Karpas-422 (cell line): ENCODE measurements around the gene MMAB. TPM values are rescaled to one million over a fixed set of nuclear protein-coding genes. Genes with fewer than 3 reads are reported as not detected.
"Not testable (repeated sequence)": the region's sequence is repeated elsewhere in the genome, so short reads cannot be mapped to it uniquely, and the experiment has no call there.

Experiments used
- DNase-seq: peaks from one replicate; pipeline ENCODE4 v3.0.0-alpha.2; 2015
- H2AFZ ChIP-seq: fragments of 200-600 bp; sonication (generic); 2 replicates; pipeline ENCODE4 v1.6.1; 2014; ENCODE audit warnings: antibody characterized with exemption, low read length, mixed read lengths
- H3K27ac ChIP-seq: fragments of 200-600 bp; sonication (generic); 2 replicates; pipeline ENCODE4 v1.5.1; 2014; ENCODE audit warnings: mild to moderate bottlenecking, low read length, moderate library complexity
- H3K27me3 ChIP-seq: fragments of 200-600 bp; sonication (generic); 2 replicates; pipeline ENCODE4 v1.6.1; 2014; ENCODE audit warnings: low read length, mixed read lengths
- H3K36me3 ChIP-seq: fragments of 200-600 bp; sonication (generic); 2 replicates; pipeline ENCODE4 v1.6.1; 2014; ENCODE audit warnings: low read length, mixed read lengths; ENCODE audit not compliant: insufficient read depth
- H3K4me1 ChIP-seq: fragments of 200-600 bp; sonication (generic); 2 replicates; pipeline ENCODE4 v1.6.1; 2014; ENCODE audit warnings: mild to moderate bottlenecking, low read length, mixed read lengths
- H3K4me2 ChIP-seq: fragments of 200-600 bp; sonication (generic); 2 replicates; pipeline ENCODE4 v1.6.1; 2014; ENCODE audit warnings: low read length, low read depth, mild to moderate bottlenecking; ENCODE audit not compliant: poor library complexity, severe bottlenecking
- H3K4me3 ChIP-seq: fragments of 200-600 bp; sonication (generic); 2 replicates; pipeline ENCODE4 v1.5.1; 2014; ENCODE audit warnings: mild to moderate bottlenecking, antibody characterized with exemption, low read length, mixed read lengths
- H3K79me2 ChIP-seq: fragments of 200-600 bp; sonication (generic); 2 replicates; pipeline ENCODE4 v1.6.1; 2014; ENCODE audit warnings: mild to moderate bottlenecking, low read length, mixed read lengths
- H3K9ac ChIP-seq: fragments of 200-600 bp; sonication (generic); 2 replicates; pipeline ENCODE4 v1.6.0; 2014; ENCODE audit warnings: low read length
- H3K9me2 ChIP-seq: fragments of 200-600 bp; sonication (generic), shearing (Covaris generic); replicated peaks from 2 replicates; pipeline ENCODE4 v1.6.0; 2014; ENCODE audit warnings: mild to moderate bottlenecking, low read length, moderate library complexity; ENCODE audit not compliant: insufficient read depth
- H3K9me3 ChIP-seq: fragments of 300-700, 200-600 bp; sonication (generic); 2 replicates; pipeline ENCODE4 v1.6.1; 2014; ENCODE audit warnings: low read length, mixed read lengths
- H4K20me1 ChIP-seq: fragments of 200-600 bp; sonication (generic); 2 replicates; pipeline ENCODE4 v1.6.1; 2014; ENCODE audit warnings: mild to moderate bottlenecking, antibody characterized with exemption, low read length, low read depth; ENCODE audit not compliant: insufficient read depth
- total RNA-seq: library from RNA; depleted of rRNA; stranded (reverse); fragments of >200 nt; shearing (Covaris generic); gene quantifications from 2 replicates; pipeline ENCODE4 v1.2.3, GENCODE V29; 2014; ENCODE audit warnings: low replicate concordance

The MMAB gene
- total RNA-seq, 1 experiment from 2014 or later, result 33.5 TPM

DNA sequence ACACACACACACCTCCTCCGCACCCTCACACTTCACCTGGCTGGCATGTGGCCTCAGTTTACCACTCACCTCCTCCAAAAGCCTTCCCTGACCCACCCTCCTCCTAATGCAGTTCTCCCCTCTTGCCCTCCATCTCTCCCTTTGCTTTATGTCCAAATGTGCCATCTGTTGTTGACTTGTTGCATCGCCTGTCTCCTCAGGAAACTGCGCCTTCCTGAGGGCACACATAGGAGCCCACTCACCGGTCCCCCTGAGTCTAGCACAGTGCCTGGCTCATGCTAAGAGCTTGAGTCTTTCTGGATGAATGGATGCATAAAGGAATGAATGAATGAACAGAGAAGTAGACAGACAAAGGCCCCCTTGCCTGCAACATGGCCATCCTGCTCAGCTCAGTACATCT is 34.3 kb upstream of the MMAB start:
- no peaks in the 10 kb centered on the region for H3K79me2 ChIP-seq
- no peaks in the 10 kb centered on the region for H4K20me1 ChIP-seq
- H3K27ac ChIP-seq, result no peak overlapping the region
- H2AFZ ChIP-seq, result no peak overlapping the region
- no peak for DNase-seq
- no peaks in the 10 kb centered on the region for H3K36me3 ChIP-seq
- H3K9ac ChIP-seq, result no peak overlapping the region
- H3K4me1 ChIP-seq, result no peaks in the 10 kb centered on the region
- no peak overlapping the region for H3K4me3 ChIP-seq
- no peak overlapping the region for H3K4me2 ChIP-seq
- H3K9me2 ChIP-seq, result no peaks in the 10 kb centered on the region
- H3K27me3 ChIP-seq, result no peaks in the 10 kb centered on the region
- H3K9me3 ChIP-seq, result no peaks in the 10 kb centered on the region

- Histone ChIP-seq H2AFZ (no peak overlapping the region), H3K4me1 (no peaks in the 10 kb centered on the region), H3K27me3 (no peaks in the 10 kb centered on the region), H3K27ac (no peak overlapping the region), H3K79me2 (no peaks in the 10 kb centered on the region), H4K20me1 (no peaks in the 10 kb centered on the region), H3K4me2 (no peak overlapping the region), H3K9ac (no peak overlapping the region), H3K36me3 (no peaks in the 10 kb centered on the region), H3K4me3 (no peak overlapping the region), H3K9me2 (no peaks in the 10 kb centered on the region), H3K9me3 (no peaks in the 10 kb centered on the region)
- no peak for DNase-seq
Observed at GRCh38 chr12:109606320-109607028, 33.2 kb upstream of the MMAB start.

GRCh38 chr12:109605599-109606228 is 32.4 kb upstream of the MMAB start:
- H3K9ac ChIP-seq, result no peak overlapping the region
- no peaks in the 10 kb centered on the region for H3K36me3 ChIP-seq
- H3K4me1 ChIP-seq, result no peaks in the 10 kb centered on the region
- H3K4me3 ChIP-seq, result no peak overlapping the region
- no peak overlapping the region for H3K4me2 ChIP-seq
- H3K9me3 ChIP-seq, result no peaks in the 10 kb centered on the region
- no peaks in the 10 kb centered on the region for H3K27me3 ChIP-seq
- H3K79me2 ChIP-seq, result no peaks in the 10 kb centered on the region
- H2AFZ ChIP-seq, result no peak overlapping the region
- no peak for DNase-seq
- no peaks in the 10 kb centered on the region for H3K9me2 ChIP-seq
- no peak overlapping the region for H3K27ac ChIP-seq
- no peaks in the 10 kb centered on the region for H4K20me1 ChIP-seq

DNA sequence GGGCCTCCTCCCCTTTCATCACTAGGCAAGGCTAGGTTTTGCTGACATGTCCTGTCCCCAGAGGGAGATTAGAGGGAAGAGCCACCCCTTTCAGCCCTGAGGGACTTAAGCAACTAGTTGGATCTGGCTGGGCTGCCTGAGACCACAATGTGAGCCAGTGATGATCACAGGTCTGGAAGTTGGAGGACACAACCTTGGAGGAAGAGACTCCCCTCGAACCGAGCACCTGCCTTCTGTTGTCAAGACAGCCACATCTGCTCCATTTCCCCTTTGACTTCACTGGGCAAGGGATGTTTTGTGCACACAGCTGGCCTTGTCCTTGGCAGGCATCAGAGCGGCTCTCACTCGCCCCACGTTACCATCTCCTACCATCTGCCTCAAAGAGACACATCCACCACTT is 31.7 kb upstream of the MMAB start:
- Histone ChIP-seq H3K27me3 (no peaks in the 10 kb centered on the region), H4K20me1 (no peaks in the 10 kb centered on the region), H3K4me1 (no peaks in the 10 kb centered on the region), H3K9me3 (no peaks in the 10 kb centered on the region), H3K9me2 (no peaks in the 10 kb centered on the region), H3K4me3 (no peak overlapping the region), H3K9ac (no peak overlapping the region), H3K4me2 (no peak overlapping the region), H2AFZ (no peak overlapping the region), H3K79me2 (no peaks in the 10 kb centered on the region), H3K27ac (no peak overlapping the region), H3K36me3 (no peaks in the 10 kb centered on the region)
- DNase-seq, result no peak

DNA sequence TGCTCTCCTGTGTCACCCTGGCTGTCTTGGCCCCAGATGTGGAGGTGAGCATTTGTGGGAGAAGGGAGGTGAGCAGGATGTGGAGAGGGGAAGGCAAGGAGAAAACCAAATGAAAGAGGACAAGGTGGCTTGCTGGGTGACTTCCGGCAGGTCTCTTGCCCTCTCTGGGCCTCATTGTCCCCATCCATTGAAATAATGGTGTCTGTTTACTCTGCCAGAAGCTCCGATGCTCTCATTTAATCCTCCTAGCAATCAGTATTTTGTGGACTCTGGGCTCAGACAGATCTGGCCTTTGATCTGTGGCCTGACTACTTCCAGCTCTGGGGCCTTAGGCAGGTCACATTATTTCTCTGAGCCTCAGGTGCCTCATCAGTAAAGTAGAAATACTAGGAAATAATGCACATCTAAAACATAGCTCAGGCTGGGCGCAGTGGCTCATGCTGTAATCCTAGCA is 30.9 kb upstream of the MMAB start:
- H3K9ac ChIP-seq, result no peak overlapping the region
- no peaks in the 10 kb centered on the region for H3K4me1 ChIP-seq
- DNase-seq, result no peak
- no peaks in the 10 kb centered on the region for H3K79me2 ChIP-seq
- no peaks in the 10 kb centered on the region for H3K9me3 ChIP-seq
- no peaks in the 10 kb centered on the region for H4K20me1 ChIP-seq
- H3K4me2 ChIP-seq, result no peak overlapping the region
- H3K27me3 ChIP-seq, result no peaks in the 10 kb centered on the region
- H2AFZ ChIP-seq, result no peak overlapping the region
- no peaks in the 10 kb centered on the region for H3K9me2 ChIP-seq
- no peaks in the 10 kb centered on the region for H3K36me3 ChIP-seq
- no peak overlapping the region for H3K4me3 ChIP-seq
- H3K27ac ChIP-seq, result no peak overlapping the region

GRCh38 chr12:109602132-109602531 is 28.8 kb upstream of the MMAB start:
- H3K4me3 ChIP-seq, H2AFZ ChIP-seq, H3K4me2 ChIP-seq, DNase-seq, H3K9me2 ChIP-seq, H4K20me1 ChIP-seq, H3K79me2 ChIP-seq, H3K4me1 ChIP-seq, H3K27ac ChIP-seq, H3K36me3 ChIP-seq, H3K9ac ChIP-seq, H3K9me3 ChIP-seq, H3K27me3 ChIP-seq: not testable (repeated sequence)

- no peak overlapping the region for H3K4me2 ChIP-seq
- no peak overlapping the region for H3K27ac ChIP-seq
- no peaks in the 10 kb centered on the region for H3K9me3 ChIP-seq
- H3K9ac ChIP-seq, result no peak overlapping the region
- no peak overlapping the region for H2AFZ ChIP-seq
- H3K36me3 ChIP-seq, result no peaks in the 10 kb centered on the region
- no peaks in the 10 kb centered on the region for H3K27me3 ChIP-seq
- H4K20me1 ChIP-seq, result no peaks in the 10 kb centered on the region
- no peak for DNase-seq
- no peak overlapping the region for H3K4me3 ChIP-seq
- no peaks in the 10 kb centered on the region for H3K9me2 ChIP-seq
- H3K4me1 ChIP-seq, result no peaks in the 10 kb centered on the region
- H3K79me2 ChIP-seq, result no peaks in the 10 kb centered on the region
Observed at GRCh38 chr12:109601557-109601956, 28.3 kb upstream of the MMAB start.

- no peaks in the 10 kb centered on the region for H3K9me2 ChIP-seq
- H3K79me2 ChIP-seq, result no peaks in the 10 kb centered on the region
- H3K36me3 ChIP-seq, result no peaks in the 10 kb centered on the region
- no peak overlapping the region for H3K4me2 ChIP-seq
- H3K27me3 ChIP-seq, result no peaks in the 10 kb centered on the region
- no peaks in the 10 kb centered on the region for H4K20me1 ChIP-seq
- no peak overlapping the region for H3K9ac ChIP-seq
- no peak overlapping the region for H2AFZ ChIP-seq
- no peak overlapping the region for H3K4me3 ChIP-seq
- H3K9me3 ChIP-seq, result no peaks in the 10 kb centered on the region
- H3K27ac ChIP-seq, result no peak overlapping the region
- no peak for DNase-seq
- H3K4me1 ChIP-seq, result no peaks in the 10 kb centered on the region
Observed at GRCh38 chr12:109600995-109601394, 27.7 kb upstream of the MMAB start.
